Measurements from ENCODE around the gene HLA-DOA. TPM values are rescaled to one million over a fixed set of nuclear protein-coding genes. Genes with fewer than 3 reads are reported as not detected.

HLA-DOA gene
- total RNA-seq = not detected in 2 replicates

DNA sequence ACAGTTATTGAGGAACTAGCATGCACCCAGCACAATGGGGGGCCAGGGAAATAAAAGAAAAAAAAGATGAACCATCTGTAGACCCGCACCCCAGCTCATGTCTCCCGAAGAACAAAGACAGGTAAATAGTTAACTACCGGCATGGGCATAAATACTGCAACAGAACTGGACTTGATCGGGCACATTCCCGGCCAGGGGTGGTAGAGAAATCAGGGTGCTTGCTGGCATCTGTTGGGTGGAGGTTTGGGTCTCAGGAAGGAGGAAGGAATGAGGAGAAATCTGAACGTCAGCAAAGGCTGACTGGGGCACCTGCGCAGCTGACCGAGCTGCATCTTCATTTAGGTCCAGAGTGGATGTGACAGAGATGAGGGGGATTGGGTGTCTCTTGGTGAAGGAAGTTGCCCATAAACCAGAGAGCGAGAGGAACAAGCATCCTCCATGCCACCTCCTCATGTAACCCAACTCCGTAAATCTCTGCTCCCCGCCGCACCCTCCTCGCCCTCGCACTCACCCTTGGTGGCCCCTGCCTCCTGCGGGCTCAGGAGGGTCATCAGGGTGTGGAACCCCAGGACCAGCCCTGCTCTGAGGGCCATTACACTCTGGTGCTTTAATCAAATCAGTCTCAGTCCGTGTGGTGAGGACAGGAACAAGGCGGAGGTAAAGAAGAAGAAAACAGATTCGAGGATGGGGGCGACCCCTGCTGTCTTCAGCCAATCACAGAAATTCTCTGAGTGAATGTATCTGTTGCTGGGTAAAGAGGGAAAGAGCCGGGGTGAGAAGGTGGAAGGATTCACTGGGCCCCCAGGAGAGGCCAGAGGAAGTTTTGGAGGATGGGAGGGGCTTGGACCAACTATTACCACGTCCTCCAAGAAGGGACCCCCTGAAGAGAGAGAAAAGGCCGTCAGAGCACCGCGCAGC is at the start of gene HLA-DOA:
TSS of gene HLA-DOA (minus strand) at position 648 of the 918 bp plus-strand sequence.

GRCh38 chr6:32968093-32968866 is 41.1 kb downstream of the HLA-DOA start, which contains the start of gene BRD2:
BRD2 (plus strand) TSS chr6:32968594; CDS start chr6:32972899, 4,305 bp downstream.

Other genes with a start within 250 kb of the HLA-DOA start
- gene HLA-DQB2, start 246.1 kb downstream of the HLA-DOA start, total RNA-seq = not detected in 2 replicates
- 0.29 and 1.1 TPM in 2 replicates for gene HLA-DOB, start 192.6 kb downstream of the HLA-DOA start, total RNA-seq
- 13.8 and 15.6 TPM in 2 replicates for gene TAP2, start 170.9 kb downstream of the HLA-DOA start, total RNA-seq
- gene PSMB8, start 165.5 kb downstream of the HLA-DOA start, total RNA-seq = 77.6 and 79.8 TPM in 2 replicates
- gene TAP1, start 155.9 kb downstream of the HLA-DOA start, total RNA-seq = 43.8 and 54.9 TPM in 2 replicates
- gene PSMB9, start 155.4 kb downstream of the HLA-DOA start, total RNA-seq = 29.4 and 34.6 TPM in 2 replicates
- not detected in 2 replicates for gene HLA-DMB, start 68.6 kb downstream of the HLA-DOA start, total RNA-seq
- gene HLA-DMA, start 56.5 kb downstream of the HLA-DOA start, total RNA-seq = 0.29 and 4.1 TPM in 2 replicates
- 89.4 and 124 TPM in 2 replicates for gene BRD2, start 41.0 kb downstream of the HLA-DOA start, total RNA-seq
- 3.7 and 8.7 TPM in 2 replicates for gene HLA-DPA1, start 64.1 kb upstream of the HLA-DOA start, total RNA-seq
- 20.9 and 89.1 TPM in 2 replicates for gene HLA-DPB1, start 66.4 kb upstream of the HLA-DOA start, total RNA-seq
- under 0.01 TPM in 1 of 2 replicates, not detected in the other for gene COL11A2, start 182.9 kb upstream of the HLA-DOA start, total RNA-seq
- 16.1 and 21.6 TPM in 2 replicates for gene RXRB, start 191.1 kb upstream of the HLA-DOA start, total RNA-seq
- gene SLC39A7, start 191.3 kb upstream of the HLA-DOA start, total RNA-seq = 191 and 219 TPM in 2 replicates
- gene HSD17B8, start 195.1 kb upstream of the HLA-DOA start, total RNA-seq = 1.6 and 4.0 TPM in 2 replicates
- 11.5 and 15.6 TPM in 2 replicates for gene RING1, start 198.9 kb upstream of the HLA-DOA start, total RNA-seq

Measured in myometrial cell (primary cell).